A673 (cell line): ENCODE data around the gene ISCU. TPM values are rescaled to one million over a fixed set of nuclear protein-coding genes. Genes with fewer than 3 reads are reported as not detected.

Source experiments
- BruUV-seq: library from RNA; stranded (reverse); fragments of 400-500 nt; replicated peaks from 2 replicates; lab custom pipeline; 2021; lab: Mats Ljungman, UMichigan
- CTCF ChIA-PET: fragments of 300-600 bp; sonication (Branson Sonifier 250); formaldehyde crosslinking; loops from one replicate; lab custom pipeline; 2022; ENCODE audit warnings: antibody characterized with exemption; lab: Charles Lee
- POLR2A ChIA-PET: fragments of 300-600 bp; sonication (Branson Sonifier 250); formaldehyde crosslinking; loops from one replicate; lab custom pipeline; 2022; ENCODE audit warnings: antibody characterized with exemption; ENCODE audit not compliant: low non-redundant PET; lab: Charles Lee
- DNase-seq: peaks from one replicate; pipeline ENCODE4 v3.0.0-alpha.2; 2015; ENCODE audit warnings: low spot score
- H3K27ac ChIP-seq: fragments of 200-600 bp; sonication (generic); 2 replicates; pipeline ENCODE4 v1.5.1; 2016; ENCODE audit warnings: mixed run types, low read depth, mild to moderate bottlenecking, mixed read lengths, antibody characterized with exemption, low read length; ENCODE audit not compliant: poor library complexity, severe bottlenecking
- H3K27me3 ChIP-seq: fragments of 200-600 bp; sonication (generic); replicated peaks from 2 replicates; pipeline ENCODE4 v1.6.1; 2017; ENCODE audit warnings: mixed run types, low read depth, mild to moderate bottlenecking, mixed read lengths, antibody characterized with exemption, low read length; ENCODE audit not compliant: insufficient read depth, poor library complexity
- H3K36me3 ChIP-seq: fragments of 200-600 bp; sonication (generic); 2 replicates; pipeline ENCODE4 v1.6.1; 2016; ENCODE audit warnings: mixed run types, mild to moderate bottlenecking, mixed read lengths, antibody characterized with exemption, low read length; ENCODE audit not compliant: insufficient read depth, poor library complexity, severe bottlenecking
- H3K4me1 ChIP-seq: fragments of 200-600 bp; sonication (generic); 2 replicates; pipeline ENCODE4 v1.6.1; 2017; ENCODE audit warnings: mixed run types, mild to moderate bottlenecking, mixed read lengths, antibody characterized with exemption, low read length; ENCODE audit not compliant: insufficient read depth, poor library complexity, severe bottlenecking
- H3K4me3 ChIP-seq: fragments of 200-600 bp; sonication (generic); 2 replicates; pipeline ENCODE4 v1.5.1; 2016; ENCODE audit warnings: low read depth, mixed run types, mild to moderate bottlenecking, mixed read lengths, low read length; ENCODE audit not compliant: poor library complexity, severe bottlenecking
- H3K9me3 ChIP-seq: fragments of 200-600 bp; sonication (generic); 2 replicates; pipeline ENCODE4 v1.6.1; 2016; ENCODE audit warnings: mixed run types, low read depth, mild to moderate bottlenecking, mixed read lengths, antibody characterized with exemption, low read length; ENCODE audit not compliant: poor library complexity, severe bottlenecking
- EZH2 ChIP-seq: fragments of 200-600 bp; sonication (generic); IDR thresholded peaks from 2 replicates; pipeline ENCODE4 v1.6.1; 2017; ENCODE audit warnings: borderline replicate concordance, low read depth, mild to moderate bottlenecking, mixed read lengths, antibody characterized with exemption, low read length; ENCODE audit not compliant: poor library complexity, severe bottlenecking
- intact Hi-C: fragments of 100-400 bp; cut with micrococcal nuclease; formaldehyde crosslinking; loops from one replicate; pipeline ENCODE4 v1.10.0; 2022; ENCODE audit not compliant: unreplicated experiment
- total RNA-seq: library from RNA; stranded (reverse); gene quantifications from 2 replicates; pipeline ENCODE4 v1.2.3, GENCODE V29; 2021
- TF ChIP-seq, protein P1 (sequence below): fragments of 300-800, 200-600 bp; sonication (generic); conservative IDR thresholded peaks from 2 replicates; pipeline ENCODE4 v1.5.1; 2017; ENCODE audit warnings: low read depth, mild to moderate bottlenecking, antibody characterized with exemption, low read length, moderate library complexity, mixed read lengths

The ISCU gene
- total RNA-seq, 1 experiment from 2014 or later = 73.4 TPM

DNA sequence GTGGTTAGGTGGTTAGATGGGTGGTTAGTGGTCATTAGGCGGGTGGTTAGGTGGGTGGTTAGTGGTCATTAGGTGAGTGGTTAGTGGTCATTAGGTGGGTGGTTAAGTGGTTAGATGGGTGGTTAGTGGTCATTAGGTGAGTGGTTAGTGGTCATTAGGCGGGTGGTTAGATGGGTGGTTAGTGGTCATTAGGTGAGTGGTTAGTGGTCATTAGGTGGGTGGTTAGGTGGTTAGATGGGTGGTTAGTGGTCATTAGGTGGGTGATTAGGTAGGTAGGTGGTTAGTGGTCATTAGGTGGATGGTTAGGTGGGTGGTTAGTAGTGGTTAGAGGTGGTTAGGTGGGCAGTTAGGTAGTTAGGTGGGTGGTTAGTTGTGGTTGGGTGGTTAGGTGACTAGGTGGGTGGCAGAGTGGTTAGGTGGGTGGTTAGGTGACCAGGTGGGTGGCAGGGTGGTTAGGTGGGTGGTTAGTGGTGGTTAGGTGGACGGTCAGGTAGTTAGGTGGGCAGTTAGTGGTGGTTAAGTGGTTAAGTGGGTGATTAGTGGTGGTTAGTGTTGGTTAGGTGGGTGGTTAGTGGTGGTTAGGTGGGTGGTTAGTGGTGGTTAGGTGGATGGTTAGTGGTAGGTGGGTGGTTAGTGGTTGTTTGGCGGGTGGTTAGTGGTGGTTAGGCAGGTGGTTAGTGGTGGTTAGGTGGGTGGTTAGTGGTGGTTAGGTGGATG is 43.5 kb downstream of the ISCU start:
- no peaks in the 10 kb centered on the region for H3K27me3 ChIP-seq
- H3K4me3 ChIP-seq = no peak overlapping the region
- H3K4me1 ChIP-seq = peaks cover 7% of the 10 kb centered on the region
- POLR2A ChIA-PET = no interaction called here
- H3K36me3 ChIP-seq = no peaks in the 10 kb centered on the region
- no TSS peak for BruUV-seq
- DNase-seq = no peak
- no peaks in the 10 kb centered on the region for H3K9me3 ChIP-seq
- CTCF ChIA-PET = no interaction called here
- intact Hi-C loops = no loop called here
- TF ChIP-seq EZH2 = no peak
- TF ChIP-seq, protein P1, sequence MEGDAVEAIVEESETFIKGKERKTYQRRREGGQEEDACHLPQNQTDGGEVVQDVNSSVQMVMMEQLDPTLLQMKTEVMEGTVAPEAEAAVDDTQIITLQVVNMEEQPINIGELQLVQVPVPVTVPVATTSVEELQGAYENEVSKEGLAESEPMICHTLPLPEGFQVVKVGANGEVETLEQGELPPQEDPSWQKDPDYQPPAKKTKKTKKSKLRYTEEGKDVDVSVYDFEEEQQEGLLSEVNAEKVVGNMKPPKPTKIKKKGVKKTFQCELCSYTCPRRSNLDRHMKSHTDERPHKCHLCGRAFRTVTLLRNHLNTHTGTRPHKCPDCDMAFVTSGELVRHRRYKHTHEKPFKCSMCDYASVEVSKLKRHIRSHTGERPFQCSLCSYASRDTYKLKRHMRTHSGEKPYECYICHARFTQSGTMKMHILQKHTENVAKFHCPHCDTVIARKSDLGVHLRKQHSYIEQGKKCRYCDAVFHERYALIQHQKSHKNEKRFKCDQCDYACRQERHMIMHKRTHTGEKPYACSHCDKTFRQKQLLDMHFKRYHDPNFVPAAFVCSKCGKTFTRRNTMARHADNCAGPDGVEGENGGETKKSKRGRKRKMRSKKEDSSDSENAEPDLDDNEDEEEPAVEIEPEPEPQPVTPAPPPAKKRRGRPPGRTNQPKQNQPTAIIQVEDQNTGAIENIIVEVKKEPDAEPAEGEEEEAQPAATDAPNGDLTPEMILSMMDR = no peak
- no peak overlapping the region for H3K27ac ChIP-seq

DNA sequence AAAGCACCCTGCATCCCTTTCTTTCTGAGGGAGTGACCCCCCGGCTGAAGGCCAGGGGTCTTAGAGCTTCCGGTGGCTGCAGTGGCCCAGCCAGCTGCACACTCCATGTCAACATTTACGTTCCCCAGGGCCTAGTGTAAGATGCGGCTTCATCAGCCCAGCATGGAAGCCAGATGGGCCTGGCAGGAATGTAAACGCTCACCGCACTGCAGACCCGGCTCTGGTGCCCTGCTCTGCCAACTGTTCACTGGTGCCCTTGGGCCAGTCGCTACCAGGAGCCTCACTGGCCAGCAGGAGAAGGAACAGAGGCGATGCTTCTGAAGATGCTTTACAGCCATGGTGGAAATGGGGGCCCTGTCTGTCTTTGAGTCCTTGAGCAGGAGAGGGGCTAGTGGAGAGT is 44.1 kb downstream of the ISCU start:
- CTCF ChIA-PET = no interaction called here
- no TSS peak for BruUV-seq
- POLR2A ChIA-PET = no interaction called here

GRCh38 chr12:108607981-108608600 is 45.7 kb downstream of the ISCU start:
- Histone ChIP-seq H3K4me3 (no peak overlapping the region), H3K27ac (no peak overlapping the region), H3K9me3 (no peaks in the 10 kb centered on the region), H3K4me1 (peaks cover 7% of the 10 kb centered on the region), H3K27me3 (no peaks in the 10 kb centered on the region), H3K36me3 (no peaks in the 10 kb centered on the region)
- no peak for DNase-seq
- intact Hi-C loops = no loop called here
- POLR2A ChIA-PET = no interaction called here
- no TSS peak for BruUV-seq
- TF ChIP-seq, protein P1 = no peak
- TF ChIP-seq EZH2 = no peak
- CTCF ChIA-PET = no interaction called here

More for the DNA sequence above, 44.1 kb downstream of the ISCU start:
- no peak overlapping the region for H3K27ac ChIP-seq
- H3K27me3 ChIP-seq = no peaks in the 10 kb centered on the region
- intact Hi-C loops = no loop called here
- no peaks in the 10 kb centered on the region for H3K36me3 ChIP-seq
- DNase-seq = no peak
- TF ChIP-seq, protein P1 = no peak
- no peak for TF ChIP-seq EZH2
- no peak overlapping the region for H3K4me3 ChIP-seq
- no peaks in the 10 kb centered on the region for H3K9me3 ChIP-seq
- H3K4me1 ChIP-seq = peaks cover 7% of the 10 kb centered on the region
